22Rv1 (cell line): Measurements from ENCODE around the gene GRIK4.

Source experiments
- CTCF ChIP-seq: fragments of 450-650 bp; IDR thresholded peaks from 2 replicates; pipeline ENCODE4 v1.5.1; 2017; ENCODE audit warnings: mild to moderate bottlenecking
- ZFX ChIP-seq: fragments of 450-650 bp; IDR thresholded peaks from 2 replicates; pipeline ENCODE4 v1.6.1; 2017; ENCODE audit warnings: antibody characterized with exemption, borderline replicate concordance

DNA sequence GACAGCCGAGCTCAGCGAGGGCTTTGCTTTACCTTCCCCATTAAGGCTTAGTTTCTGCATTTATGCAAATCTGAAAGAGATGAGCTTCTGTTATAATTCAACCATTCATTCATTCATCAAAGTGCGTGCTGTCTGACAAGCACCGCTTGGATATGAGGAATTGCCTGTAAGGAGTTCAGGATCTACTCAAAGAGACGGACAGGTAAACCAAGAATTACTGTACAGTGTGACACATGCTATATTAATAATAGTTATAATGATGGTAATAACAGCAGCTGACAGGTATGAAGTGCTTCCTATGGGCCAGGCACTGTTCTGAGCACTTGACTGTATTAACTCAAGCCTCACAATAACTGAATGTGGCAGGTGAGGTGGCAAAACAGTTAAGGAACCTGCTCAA lies 402.5 kb downstream of the GRIK4 start:
- TF ChIP-seq CTCF = no peak
- no peak for TF ChIP-seq ZFX
